ENCODE data around the gene SEL1L3.

SEL1L3 gene

DNA sequence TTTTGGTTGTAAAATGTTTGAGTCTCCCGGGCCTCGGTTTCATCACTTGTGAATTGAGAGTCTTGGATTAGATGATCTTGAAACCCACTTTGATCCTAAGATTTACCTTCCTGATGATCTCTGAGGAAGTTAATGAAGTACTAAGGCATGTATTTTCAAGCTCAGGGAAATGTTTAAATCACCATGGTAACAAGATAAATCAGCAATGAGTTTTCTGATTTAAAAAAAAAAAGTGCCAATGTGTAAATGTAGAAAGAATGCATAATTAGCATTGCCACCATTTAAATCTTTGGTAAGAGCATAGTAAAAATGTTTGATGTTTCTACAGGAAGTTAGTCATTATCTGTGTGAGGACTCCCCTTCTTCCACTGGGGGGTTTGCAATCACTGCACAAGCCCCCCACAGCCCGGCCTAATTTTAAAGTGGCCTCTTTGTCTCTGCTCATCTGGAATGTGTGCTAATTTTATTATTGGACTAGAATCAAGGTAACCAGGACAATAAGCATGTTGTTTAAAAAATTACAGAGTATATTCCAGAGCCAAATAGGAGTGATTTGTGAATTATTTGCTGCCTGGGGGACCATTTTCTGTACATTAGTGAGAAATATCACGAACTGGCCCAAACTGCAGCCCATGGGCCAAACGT is 113.5 kb downstream of the SEL1L3 start:
- Histone ChIP-seq H3K36me3 (ENCODE audit: control insufficient read depth in 2 of 2, insufficient read depth in 1 of 2, low read length in 2 of 2) (no peaks in the 10 kb centered on the region), H3K4me1 (ENCODE audit: control insufficient read depth, insufficient read depth, low read length) (no peaks in the 10 kb centered on the region), H3K4me3 (ENCODE audit: low read depth, low read length) (no peak overlapping the region), H3K27ac (ENCODE audit: extremely low read depth, low read depth, low read length) (no peak overlapping the region), H3K9me3 (ENCODE audit: control insufficient read depth, insufficient read depth, low read depth, low read length) (no peaks in the 10 kb centered on the region)
- ChIA-PET CTCF (no interaction called here), POLR2A (no interaction called here)
- TF ChIP-seq ZNF654 (tag by site-specific recombination; IDR thresholded peaks at IDR 0.05; ENCODE audit: low read depth) (no peak), WT1 (tag by site-specific recombination; IDR thresholded peaks at IDR 0.05) (no peak), ZNF837 (tag by site-specific recombination; IDR thresholded peaks at IDR 0.05) (no peak), ZNF121 (tag by site-specific recombination; IDR thresholded peaks at IDR 0.05) (no peak), ZFP3 (tag by site-specific recombination; IDR thresholded peaks at IDR 0.05; ENCODE audit: low read depth) (no peak), ZNF214 (tag by site-specific recombination; IDR thresholded peaks at IDR 0.05; ENCODE audit: borderline replicate concordance) (no peak), ZNF623 (tag by site-specific recombination; IDR thresholded peaks at IDR 0.05) (no peak), ZNF274 (IDR thresholded peaks at IDR 0.05; ENCODE audit: low read length) (no peak), ZNF274 (tag by site-specific recombination; IDR thresholded peaks at IDR 0.05; ENCODE audit: borderline replicate concordance) (no peak), ZIC2 (tag by site-specific recombination; IDR thresholded peaks at IDR 0.05) (no peak), ZNF776 (tag by site-specific recombination; IDR thresholded peaks at IDR 0.05; ENCODE audit: borderline replicate concordance) (no peak), ZBTB8A (tag by site-specific recombination; IDR thresholded peaks at IDR 0.05) (no peak)
- TF ChIP-seq, protein P1, sequence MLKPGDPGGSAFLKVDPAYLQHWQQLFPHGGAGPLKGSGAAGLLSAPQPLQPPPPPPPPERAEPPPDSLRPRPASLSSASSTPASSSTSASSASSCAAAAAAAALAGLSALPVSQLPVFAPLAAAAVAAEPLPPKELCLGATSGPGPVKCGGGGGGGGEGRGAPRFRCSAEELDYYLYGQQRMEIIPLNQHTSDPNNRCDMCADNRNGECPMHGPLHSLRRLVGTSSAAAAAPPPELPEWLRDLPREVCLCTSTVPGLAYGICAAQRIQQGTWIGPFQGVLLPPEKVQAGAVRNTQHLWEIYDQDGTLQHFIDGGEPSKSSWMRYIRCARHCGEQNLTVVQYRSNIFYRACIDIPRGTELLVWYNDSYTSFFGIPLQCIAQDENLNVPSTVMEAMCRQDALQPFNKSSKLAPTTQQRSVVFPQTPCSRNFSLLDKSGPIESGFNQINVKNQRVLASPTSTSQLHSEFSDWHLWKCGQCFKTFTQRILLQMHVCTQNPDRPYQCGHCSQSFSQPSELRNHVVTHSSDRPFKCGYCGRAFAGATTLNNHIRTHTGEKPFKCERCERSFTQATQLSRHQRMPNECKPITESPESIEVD (tag by site-specific recombination; IDR thresholded peaks at IDR 0.05), result no peak
- TF ChIP-seq, protein P2, sequence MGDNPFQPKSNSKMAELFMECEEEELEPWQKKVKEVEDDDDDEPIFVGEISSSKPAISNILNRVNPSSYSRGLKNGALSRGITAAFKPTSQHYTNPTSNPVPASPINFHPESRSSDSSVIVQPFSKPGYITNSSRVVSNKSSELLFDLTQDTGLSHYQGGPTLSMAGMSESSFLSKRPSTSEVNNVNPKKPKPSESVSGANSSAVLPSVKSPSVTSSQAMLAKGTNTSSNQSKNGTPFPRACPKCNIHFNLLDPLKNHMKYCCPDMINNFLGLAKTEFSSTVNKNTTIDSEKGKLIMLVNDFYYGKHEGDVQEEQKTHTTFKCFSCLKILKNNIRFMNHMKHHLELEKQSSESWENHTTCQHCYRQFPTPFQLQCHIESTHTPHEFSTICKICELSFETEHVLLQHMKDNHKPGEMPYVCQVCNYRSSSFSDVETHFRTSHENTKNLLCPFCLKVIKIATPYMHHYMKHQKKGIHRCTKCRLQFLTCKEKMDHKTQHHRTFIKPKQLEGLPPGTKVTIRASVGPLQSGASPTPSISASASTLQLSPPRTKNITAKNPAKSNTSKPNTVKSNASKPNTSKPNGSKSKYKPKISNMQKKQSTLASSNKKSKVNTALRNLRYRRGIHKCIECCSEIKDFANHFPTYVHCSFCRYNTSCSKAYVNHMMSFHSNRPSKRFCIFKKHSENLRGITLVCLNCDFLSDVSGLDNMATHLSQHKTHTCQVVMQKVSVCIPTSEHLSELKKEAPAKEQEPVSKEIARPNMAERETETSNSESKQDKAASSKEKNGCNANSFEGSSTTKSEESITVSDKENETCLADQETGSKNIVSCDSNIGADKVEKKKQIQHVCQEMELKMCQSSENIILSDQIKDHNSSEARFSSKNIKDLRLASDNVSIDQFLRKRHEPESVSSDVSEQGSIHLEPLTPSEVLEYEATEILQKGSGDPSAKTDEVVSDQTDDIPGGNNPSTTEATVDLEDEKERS (tag by site-specific recombination; IDR thresholded peaks at IDR 0.05), result no peak
- TF ChIP-seq, protein P3, sequence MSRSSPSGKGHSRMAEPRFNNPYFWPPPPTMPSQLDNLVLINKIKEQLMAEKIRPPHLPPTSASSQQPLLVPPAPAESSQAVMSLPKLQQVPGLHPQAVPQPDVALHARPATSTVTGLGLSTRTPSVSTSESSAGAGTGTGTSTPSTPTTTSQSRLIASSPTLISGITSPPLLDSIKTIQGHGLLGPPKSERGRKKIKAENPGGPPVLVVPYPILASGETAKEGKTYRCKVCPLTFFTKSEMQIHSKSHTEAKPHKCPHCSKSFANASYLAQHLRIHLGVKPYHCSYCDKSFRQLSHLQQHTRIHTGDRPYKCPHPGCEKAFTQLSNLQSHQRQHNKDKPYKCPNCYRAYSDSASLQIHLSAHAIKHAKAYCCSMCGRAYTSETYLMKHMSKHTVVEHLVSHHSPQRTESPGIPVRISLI (tag by site-specific recombination; IDR thresholded peaks at IDR 0.05), result no peak
- TF ChIP-seq, protein P4, sequence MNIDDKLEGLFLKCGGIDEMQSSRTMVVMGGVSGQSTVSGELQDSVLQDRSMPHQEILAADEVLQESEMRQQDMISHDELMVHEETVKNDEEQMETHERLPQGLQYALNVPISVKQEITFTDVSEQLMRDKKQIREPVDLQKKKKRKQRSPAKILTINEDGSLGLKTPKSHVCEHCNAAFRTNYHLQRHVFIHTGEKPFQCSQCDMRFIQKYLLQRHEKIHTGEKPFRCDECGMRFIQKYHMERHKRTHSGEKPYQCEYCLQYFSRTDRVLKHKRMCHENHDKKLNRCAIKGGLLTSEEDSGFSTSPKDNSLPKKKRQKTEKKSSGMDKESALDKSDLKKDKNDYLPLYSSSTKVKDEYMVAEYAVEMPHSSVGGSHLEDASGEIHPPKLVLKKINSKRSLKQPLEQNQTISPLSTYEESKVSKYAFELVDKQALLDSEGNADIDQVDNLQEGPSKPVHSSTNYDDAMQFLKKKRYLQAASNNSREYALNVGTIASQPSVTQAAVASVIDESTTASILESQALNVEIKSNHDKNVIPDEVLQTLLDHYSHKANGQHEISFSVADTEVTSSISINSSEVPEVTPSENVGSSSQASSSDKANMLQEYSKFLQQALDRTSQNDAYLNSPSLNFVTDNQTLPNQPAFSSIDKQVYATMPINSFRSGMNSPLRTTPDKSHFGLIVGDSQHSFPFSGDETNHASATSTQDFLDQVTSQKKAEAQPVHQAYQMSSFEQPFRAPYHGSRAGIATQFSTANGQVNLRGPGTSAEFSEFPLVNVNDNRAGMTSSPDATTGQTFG (tag by site-specific recombination; IDR thresholded peaks at IDR 0.05; ENCODE audit: borderline replicate concordance), result no peak
- TF ChIP-seq, protein P5, sequence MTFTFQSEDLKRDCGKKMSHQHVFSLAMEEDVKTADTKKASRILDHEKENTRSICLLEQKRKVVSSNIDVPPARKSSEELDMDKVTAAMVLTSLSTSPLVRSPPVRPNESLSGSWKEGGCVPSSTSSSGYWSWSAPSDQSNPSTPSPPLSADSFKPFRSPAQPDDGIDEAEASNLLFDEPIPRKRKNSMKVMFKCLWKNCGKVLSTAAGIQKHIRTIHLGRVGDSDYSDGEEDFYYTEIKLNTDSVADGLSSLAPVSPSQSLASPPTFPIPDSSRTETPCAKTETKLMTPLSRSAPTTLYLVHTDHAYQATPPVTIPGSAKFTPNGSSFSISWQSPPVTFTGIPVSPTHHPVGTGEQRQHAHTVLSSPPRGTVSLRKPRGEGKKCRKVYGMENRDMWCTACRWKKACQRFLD (tag by site-specific recombination; IDR thresholded peaks at IDR 0.05), result no peak
- TF ChIP-seq, protein P6, sequence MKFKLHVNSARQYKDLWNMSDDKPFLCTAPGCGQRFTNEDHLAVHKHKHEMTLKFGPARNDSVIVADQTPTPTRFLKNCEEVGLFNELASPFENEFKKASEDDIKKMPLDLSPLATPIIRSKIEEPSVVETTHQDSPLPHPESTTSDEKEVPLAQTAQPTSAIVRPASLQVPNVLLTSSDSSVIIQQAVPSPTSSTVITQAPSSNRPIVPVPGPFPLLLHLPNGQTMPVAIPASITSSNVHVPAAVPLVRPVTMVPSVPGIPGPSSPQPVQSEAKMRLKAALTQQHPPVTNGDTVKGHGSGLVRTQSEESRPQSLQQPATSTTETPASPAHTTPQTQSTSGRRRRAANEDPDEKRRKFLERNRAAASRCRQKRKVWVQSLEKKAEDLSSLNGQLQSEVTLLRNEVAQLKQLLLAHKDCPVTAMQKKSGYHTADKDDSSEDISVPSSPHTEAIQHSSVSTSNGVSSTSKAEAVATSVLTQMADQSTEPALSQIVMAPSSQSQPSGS (tag by site-specific recombination; IDR thresholded peaks at IDR 0.05; ENCODE audit: low read depth), result no peak
- TF ChIP-seq, protein P7, sequence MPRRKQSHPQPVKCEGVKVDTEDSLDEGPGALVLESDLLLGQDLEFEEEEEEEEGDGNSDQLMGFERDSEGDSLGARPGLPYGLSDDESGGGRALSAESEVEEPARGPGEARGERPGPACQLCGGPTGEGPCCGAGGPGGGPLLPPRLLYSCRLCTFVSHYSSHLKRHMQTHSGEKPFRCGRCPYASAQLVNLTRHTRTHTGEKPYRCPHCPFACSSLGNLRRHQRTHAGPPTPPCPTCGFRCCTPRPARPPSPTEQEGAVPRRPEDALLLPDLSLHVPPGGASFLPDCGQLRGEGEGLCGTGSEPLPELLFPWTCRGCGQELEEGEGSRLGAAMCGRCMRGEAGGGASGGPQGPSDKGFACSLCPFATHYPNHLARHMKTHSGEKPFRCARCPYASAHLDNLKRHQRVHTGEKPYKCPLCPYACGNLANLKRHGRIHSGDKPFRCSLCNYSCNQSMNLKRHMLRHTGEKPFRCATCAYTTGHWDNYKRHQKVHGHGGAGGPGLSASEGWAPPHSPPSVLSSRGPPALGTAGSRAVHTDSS (tag by site-specific recombination; IDR thresholded peaks at IDR 0.05), result no peak
- TF ChIP-seq, protein P8, sequence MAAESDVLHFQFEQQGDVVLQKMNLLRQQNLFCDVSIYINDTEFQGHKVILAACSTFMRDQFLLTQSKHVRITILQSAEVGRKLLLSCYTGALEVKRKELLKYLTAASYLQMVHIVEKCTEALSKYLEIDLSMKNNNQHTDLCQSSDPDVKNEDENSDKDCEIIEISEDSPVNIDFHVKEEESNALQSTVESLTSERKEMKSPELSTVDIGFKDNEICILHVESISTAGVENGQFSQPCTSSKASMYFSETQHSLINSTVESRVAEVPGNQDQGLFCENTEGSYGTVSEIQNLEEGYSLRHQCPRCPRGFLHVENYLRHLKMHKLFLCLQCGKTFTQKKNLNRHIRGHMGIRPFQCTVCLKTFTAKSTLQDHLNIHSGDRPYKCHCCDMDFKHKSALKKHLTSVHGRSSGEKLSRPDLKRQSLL (tag by site-specific recombination; IDR thresholded peaks at IDR 0.05), result no peak
- TF ChIP-seq, protein P9, sequence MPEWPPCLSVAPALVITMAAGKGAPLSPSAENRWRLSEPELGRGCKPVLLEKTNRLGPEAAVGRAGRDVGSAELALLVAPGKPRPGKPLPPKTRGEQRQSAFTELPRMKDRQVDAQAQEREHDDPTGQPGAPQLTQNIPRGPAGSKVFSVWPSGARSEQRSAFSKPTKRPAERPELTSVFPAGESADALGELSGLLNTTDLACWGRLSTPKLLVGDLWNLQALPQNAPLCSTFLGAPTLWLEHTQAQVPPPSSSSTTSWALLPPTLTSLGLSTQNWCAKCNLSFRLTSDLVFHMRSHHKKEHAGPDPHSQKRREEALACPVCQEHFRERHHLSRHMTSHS (tag by site-specific recombination; IDR thresholded peaks at IDR 0.05), result no peak
